ENCODE data around the gene CTSG.
A peak's percentile ranks its signal among the peaks of the same experiment; 100 is the strongest.
"Not testable (repeated sequence)": the region's sequence is repeated elsewhere in the genome, so short reads cannot be mapped to it uniquely, and the experiment has no call there.

Gene CTSG, protein sequence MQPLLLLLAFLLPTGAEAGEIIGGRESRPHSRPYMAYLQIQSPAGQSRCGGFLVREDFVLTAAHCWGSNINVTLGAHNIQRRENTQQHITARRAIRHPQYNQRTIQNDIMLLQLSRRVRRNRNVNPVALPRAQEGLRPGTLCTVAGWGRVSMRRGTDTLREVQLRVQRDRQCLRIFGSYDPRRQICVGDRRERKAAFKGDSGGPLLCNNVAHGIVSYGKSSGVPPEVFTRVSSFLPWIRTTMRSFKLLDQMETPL

DNA sequence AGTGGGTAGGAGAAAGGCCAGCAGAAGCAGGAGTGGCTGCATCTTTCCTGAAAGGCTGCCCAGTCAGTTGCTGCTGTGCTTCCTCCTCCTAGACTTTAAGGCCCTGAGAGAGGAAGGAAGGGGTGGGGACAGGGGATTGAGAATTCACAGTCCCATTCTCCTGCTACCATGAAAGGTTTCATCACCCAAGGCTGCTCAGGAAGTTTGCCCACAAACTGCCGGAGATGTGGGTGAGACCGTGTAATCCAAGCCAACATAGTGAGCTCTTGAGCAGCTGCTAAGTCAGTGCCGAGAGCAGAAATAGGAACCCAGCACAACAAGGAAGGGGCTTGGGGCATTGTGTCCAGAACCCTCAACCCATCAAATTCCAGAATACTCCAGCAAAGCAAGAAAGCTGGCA is at the start of gene CTSG:
CTSG (minus strand) TSS at position 69 of the 400 bp plus-strand sequence; CDS start at position 42, 27 bp downstream.
- no peak for DNase-seq (ENCODE audit: low read depth in 1 of 2, low spot score in 1 of 2)
- no peak for TF ChIP-seq JUND (IDR thresholded peaks at IDR 0.05; ENCODE audit: low read depth)
- in situ Hi-C loops (cut with HindIII; ENCODE audit: low pct_unique_long_range_greater_than_20kb, low sequenced_read_pairs): no loop called here

DNA sequence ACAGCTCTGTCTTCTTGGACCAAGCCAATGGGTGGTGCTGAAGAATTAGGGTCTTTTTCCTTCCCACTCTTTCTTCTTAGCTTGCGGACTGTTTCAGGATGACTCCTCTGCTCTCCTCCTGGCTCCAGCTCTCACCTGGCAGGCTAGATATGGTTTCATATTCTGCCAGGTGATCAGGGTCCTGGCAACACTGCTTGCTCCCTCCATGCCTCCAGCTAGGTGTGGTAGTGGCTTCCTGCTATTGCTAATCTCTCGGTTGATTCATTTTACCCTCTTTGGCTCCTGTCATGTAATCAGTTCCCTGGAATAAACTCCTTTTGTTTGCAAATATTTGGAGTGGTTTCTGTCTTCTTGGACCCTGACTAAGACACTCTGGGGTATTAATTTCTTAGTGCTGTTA is 37.7 kb upstream of the CTSG start:
- DNase-seq (ENCODE audit: low read depth in 1 of 2, low spot score in 1 of 2): no peak
- no peak for TF ChIP-seq JUND (IDR thresholded peaks at IDR 0.05; ENCODE audit: low read depth)
- in situ Hi-C loops (cut with HindIII; ENCODE audit: low pct_unique_long_range_greater_than_20kb, low sequenced_read_pairs): no loop called here

GRCh38 chr14:24613241-24613640 is 37.2 kb upstream of the CTSG start:
- in situ Hi-C loops (cut with HindIII; ENCODE audit: low pct_unique_long_range_greater_than_20kb, low sequenced_read_pairs): no loop called here
- DNase-seq (ENCODE audit: low read depth in 1 of 2, low spot score in 1 of 2): no peak
- TF ChIP-seq JUND (IDR thresholded peaks at IDR 0.05; ENCODE audit: low read depth): no peak

- DNase-seq (ENCODE audit: low read depth in 1 of 2, low spot score in 1 of 2): peak in 1 of 2 experiments; percentile 4
- TF ChIP-seq JUND (IDR thresholded peaks at IDR 0.05; ENCODE audit: low read depth): no peak
- in situ Hi-C loops (cut with HindIII; ENCODE audit: low pct_unique_long_range_greater_than_20kb, low sequenced_read_pairs): no loop called here
Observed at GRCh38 chr14:24612196-24612595, 36.1 kb upstream of the CTSG start.

DNA sequence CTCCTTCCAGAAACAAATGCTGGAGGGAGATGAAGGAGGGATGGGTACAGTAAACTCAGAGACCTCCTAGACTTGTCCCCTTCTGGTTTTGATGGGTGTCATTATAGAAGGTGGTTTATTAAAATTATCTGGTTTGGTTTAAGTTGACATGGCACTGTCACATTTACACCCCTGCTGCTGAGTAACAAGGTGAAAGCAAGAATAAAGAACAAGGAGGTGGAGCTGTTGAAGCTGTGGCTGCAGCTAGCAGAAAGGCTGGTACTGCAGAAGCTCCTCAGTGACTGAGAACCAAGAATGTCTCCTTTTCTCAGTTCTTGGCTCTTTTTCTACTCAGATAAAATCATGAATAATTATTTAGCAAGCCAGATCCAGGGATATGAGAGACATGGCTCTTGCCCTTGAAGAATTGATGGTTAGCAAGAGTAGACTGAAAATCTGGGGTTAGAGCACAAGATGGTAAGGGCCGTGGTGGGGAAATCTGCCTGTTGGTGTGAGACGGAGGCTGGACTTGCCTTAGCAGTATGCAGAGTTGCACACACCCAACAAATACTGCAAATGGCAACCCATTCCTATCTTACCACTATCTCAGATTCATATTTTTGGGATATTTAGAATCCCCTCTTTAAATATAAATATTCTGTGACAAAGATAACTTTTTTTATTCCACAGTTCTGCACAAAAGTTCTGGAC is 33.8 kb upstream of the CTSG start, which contains the start of gene GZMH:
GZMH (minus strand) TSS at position 31 of the 690 bp plus-strand sequence. CDS start 72 bp downstream, outside the sequence.
- in situ Hi-C loops (cut with HindIII; ENCODE audit: low pct_unique_long_range_greater_than_20kb, low sequenced_read_pairs): no loop called here
- DNase-seq (ENCODE audit: low read depth in 1 of 2, low spot score in 1 of 2): no peak
- TF ChIP-seq JUND (IDR thresholded peaks at IDR 0.05; ENCODE audit: low read depth): no peak

DNA sequence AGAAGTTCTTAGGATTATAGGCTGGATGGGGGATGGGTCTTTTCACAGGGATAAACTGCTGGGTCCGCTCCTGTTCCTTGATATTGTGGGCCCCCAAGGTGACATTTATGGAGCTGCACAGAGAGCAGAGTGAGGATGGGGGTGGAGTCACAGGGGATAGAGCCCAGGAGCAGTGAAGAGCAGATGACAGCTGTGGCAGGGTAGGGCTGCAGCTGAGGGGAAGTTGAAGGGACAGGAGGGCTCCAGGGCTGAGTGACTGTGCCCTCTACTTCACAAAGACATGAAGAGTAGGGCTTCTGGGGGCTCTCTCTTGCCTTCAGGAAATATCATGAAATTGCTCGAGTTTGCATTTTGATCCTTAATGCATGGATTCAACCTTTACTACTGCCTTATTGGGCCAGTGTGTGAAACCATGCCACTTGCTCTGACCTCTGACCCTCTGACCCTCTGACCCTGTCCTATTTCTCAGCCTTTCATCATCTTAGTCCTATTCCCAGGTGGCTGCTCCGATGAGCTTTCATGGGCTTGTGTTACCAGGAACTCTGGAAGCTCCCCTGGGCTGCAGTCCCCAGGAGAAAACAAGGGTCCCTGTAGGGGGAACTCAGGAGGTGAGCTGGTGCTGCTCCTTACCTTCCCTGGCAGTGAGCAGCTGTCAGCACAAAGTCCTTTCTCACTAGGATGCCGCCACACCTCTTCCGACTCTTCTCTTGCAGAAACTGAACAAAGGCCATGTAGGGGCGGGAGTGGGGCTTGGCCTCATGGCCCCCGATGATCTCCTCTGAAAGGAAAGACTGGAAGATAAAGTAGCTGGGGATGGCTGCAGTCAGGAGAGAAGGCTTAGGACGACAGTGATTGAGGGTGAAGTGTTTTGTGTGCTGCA is 31.8 kb upstream of the CTSG start:
- DNase-seq (ENCODE audit: low read depth in 1 of 2, low spot score in 1 of 2): no peak
- in situ Hi-C loops (cut with HindIII; ENCODE audit: low pct_unique_long_range_greater_than_20kb, low sequenced_read_pairs): no loop called here
- no peak for TF ChIP-seq JUND (IDR thresholded peaks at IDR 0.05; ENCODE audit: low read depth)

- DNase-seq (ENCODE audit: low read depth in 1 of 2, low spot score in 1 of 2): no peak
- in situ Hi-C loops (cut with HindIII; ENCODE audit: low pct_unique_long_range_greater_than_20kb, low sequenced_read_pairs): no loop called here
- no peak for TF ChIP-seq JUND (IDR thresholded peaks at IDR 0.05; ENCODE audit: low read depth)
Observed at GRCh38 chr14:24607081-24607480, 31.0 kb upstream of the CTSG start.

DNA sequence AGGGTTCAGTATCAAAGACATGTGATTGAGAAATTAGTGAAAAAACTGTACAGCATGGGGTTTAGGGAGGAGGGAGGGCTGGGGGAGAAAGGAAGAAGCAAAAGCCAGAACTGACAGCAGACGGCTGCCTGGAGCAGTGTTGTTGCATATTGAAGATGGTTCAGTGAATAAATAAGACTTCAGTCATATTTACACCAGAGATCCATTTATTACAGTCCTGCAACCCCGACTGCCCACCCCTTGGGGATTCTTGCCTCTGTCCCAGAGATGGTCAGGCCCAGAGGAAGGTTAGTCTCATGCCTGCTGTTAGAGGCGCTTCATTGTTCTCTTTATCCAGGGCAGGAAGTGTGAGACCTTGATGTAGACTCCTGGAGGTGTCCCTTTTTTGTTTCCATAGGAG is 30.2 kb upstream of the CTSG start:
- DNase-seq (ENCODE audit: low read depth in 1 of 2, low spot score in 1 of 2): no peak
- in situ Hi-C loops (cut with HindIII; ENCODE audit: low pct_unique_long_range_greater_than_20kb, low sequenced_read_pairs): no loop called here
- no peak for TF ChIP-seq JUND (IDR thresholded peaks at IDR 0.05; ENCODE audit: low read depth)

DNA sequence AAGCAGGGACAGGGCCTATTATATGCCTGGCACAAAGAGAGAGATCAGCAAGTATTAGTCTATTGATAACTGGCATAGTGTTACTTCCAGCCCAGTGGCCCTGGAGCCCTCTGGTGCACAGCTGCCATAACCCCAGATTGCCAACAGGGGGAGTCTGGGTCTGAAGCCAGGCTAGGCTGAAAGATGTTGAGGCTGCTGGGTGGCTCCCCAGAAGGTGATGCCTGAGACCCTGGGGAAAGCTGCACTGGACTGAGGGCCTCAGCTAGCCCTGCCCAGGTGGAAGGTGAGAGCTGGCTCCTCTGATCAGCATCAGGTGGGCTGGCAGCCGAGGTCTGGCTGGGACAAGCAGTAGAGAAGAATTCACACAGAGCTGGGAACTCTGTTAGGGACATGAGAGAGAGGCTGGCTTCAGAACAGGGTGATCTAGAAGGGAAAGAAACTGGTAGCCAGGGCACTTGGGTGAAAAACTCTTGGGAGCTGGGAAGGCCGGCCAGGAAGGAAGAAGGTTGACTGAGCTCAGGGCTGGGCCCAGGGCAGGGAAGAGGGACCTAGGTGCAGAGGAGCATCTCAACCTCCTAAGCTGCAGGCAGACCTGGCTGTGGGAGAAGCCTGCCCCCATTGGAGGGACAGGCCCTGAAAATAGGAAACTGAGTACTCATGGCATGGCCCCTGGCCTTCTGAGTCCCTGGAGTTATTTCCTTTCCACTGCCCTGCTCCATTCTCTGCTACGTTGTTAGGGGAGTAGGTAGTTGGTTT is 29.6 kb upstream of the CTSG start:
- no peak for TF ChIP-seq JUND (IDR thresholded peaks at IDR 0.05; ENCODE audit: low read depth)
- in situ Hi-C loops (cut with HindIII; ENCODE audit: low pct_unique_long_range_greater_than_20kb, low sequenced_read_pairs): no loop called here
- peak in 1 of 2 experiments; percentile 20 for DNase-seq (ENCODE audit: low read depth in 1 of 2, low spot score in 1 of 2)

DNA sequence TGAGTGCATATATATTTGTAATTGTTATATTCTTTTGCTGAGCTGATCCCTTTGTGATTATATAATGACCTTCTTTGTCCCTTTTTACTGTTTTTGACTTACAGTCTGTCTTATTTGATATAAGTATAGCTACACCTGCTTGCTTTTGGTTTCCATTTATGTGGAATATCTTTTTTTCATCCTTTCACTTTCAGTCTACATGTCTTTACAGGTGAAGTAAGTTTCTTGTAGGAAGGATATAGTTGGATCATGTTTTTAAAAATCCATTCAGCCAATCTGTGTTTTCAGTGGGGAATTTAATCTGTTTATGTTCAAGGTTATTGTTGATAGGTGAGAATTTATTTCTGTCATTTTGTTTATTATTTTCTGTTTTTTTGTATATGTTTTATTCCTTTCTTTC is 21.4 kb upstream of the CTSG start:
- TF ChIP-seq JUND (IDR thresholded peaks at IDR 0.05; ENCODE audit: low read depth): no peak
- in situ Hi-C loops (cut with HindIII; ENCODE audit: low pct_unique_long_range_greater_than_20kb, low sequenced_read_pairs): no loop called here
- DNase-seq (ENCODE audit: low read depth in 1 of 2, low spot score in 1 of 2): no peak

- no peak for DNase-seq (ENCODE audit: low read depth in 1 of 2, low spot score in 1 of 2)
Observed at GRCh38 chr14:24595073-24595808, 19.2 kb upstream of the CTSG start.

GRCh38 chr14:24591004-24591403 is 15.0 kb upstream of the CTSG start:
- in situ Hi-C loops (cut with HindIII; ENCODE audit: low pct_unique_long_range_greater_than_20kb, low sequenced_read_pairs); DNase-seq (ENCODE audit: low read depth in 1 of 2, low spot score in 1 of 2): not testable (repeated sequence)

More at GRCh38 chr14:24595073-24595808, 19.2 kb upstream of the CTSG start:
- in situ Hi-C loops (cut with HindIII; ENCODE audit: low pct_unique_long_range_greater_than_20kb, low sequenced_read_pairs): no loop called here
- no peak for TF ChIP-seq JUND (IDR thresholded peaks at IDR 0.05; ENCODE audit: low read depth)

DNA sequence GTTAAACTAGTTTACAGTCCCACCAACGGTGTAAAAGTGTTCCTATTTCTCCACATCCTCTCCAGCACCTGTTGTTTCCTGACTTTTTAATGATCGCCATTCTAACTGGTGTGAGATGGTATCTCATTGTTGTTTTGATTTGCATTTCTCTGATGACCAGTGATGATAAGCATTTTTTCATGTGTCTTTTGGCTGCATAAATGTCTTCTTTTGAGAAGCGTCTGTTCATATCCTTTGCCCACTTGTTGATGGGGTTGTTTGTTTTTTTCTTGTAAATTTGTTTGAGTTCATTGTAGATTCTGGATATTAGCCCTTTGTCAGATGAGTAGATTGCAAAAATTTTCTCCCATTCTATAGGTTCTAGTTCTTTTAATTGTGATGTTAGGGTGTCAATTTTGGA is 8.4 kb upstream of the CTSG start:
- in situ Hi-C loops (cut with HindIII; ENCODE audit: low pct_unique_long_range_greater_than_20kb, low sequenced_read_pairs); DNase-seq (ENCODE audit: low read depth in 1 of 2, low spot score in 1 of 2): not testable (repeated sequence)
